CD4-positive, alpha-beta T cell treated with Interleukin-1 beta for 1 hour (primary cell): Measurements from ENCODE around the gene SRD5A1.

ENCODE experiments used
- DNase-seq, 2 donors: peaks; one replicate each; pipeline ENCODE4 v3.0.0-alpha.2; 2020 to 2022

SRD5A1 gene

DNA sequence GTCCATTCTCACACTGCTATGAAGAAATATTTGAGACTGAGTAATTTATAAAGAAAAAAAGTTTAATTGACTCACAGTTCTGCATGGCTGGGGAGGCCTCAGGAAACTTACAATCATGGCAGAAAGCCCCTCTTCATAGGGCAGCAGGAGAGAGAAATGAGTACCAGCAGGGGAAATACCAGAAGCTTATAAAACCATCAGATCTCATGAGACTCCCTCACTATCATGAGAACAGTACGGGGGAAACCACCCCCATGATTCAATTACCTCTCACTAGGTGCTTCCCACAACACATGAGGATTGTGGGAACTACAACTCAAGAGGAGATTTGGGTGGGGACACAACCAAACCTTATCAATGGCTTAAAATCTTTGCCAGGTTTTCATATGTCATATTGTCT is 59.7 kb downstream of the SRD5A1 start:
- DNase-seq, result no peak

- DNase-seq, result no peak
Measured at GRCh38 chr5:6698696-6699095, 65.5 kb downstream of the SRD5A1 start.

DNA sequence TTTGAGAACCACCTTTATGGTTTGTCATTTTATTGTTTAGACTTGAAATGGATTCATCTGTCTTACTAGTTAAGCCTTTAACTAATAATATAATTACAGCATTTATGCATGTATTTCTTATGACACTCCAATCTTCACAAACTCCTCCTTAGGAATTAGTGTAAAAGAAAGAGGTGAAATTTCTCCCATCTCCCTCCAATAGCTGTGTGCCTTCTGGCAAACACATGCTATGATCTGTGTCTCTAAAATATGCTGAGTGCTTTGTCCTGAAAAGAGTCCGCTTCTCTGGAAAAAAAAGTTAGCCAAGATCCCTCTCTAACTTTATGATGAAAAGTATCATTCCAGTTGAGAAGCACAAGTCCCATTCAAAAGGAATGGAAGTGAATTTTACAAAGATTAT is 66.1 kb downstream of the SRD5A1 start:
- no peak for DNase-seq

- no peak for DNase-seq
Measured at GRCh38 chr5:6700074-6700684, 66.9 kb downstream of the SRD5A1 start.

DNA sequence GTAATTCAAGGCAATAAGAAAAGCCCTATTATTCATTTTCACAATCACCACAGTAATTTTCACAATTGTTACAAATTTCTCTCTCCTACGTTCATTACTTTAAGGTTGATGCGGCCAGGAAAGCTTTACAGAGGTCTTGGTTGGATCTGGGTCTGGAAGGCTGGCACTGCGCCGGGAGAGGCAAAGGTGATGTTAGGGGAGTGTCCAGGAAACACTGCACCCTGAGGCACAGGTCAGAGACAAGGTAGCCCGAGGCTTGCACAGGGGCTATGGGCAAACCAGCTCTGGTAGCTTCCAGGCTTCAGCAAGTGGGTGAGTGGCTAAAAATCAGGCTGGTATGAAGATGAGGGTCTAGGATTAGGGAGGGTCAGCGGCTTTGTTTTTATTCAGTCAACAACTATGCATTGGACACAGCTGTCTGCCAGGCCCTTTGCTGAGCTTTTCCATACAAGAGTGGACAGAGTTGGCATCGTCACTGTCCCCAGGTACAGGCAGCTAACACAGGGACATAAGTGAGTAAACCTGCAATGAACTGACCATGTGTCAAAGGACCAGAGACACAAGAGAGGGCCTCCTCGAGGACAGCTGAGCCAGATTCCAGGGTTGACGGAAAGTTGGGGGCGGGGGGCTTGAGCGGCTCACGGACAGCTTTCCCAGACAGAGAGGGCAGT is 67.6 kb downstream of the SRD5A1 start:
- DNase-seq, result no peak

GRCh38 chr5:6701491-6701890 is 68.3 kb downstream of the SRD5A1 start:
- no peak for DNase-seq

GRCh38 chr5:6702633-6703032 is 69.4 kb downstream of the SRD5A1 start:
- DNase-seq, result no peak

DNA sequence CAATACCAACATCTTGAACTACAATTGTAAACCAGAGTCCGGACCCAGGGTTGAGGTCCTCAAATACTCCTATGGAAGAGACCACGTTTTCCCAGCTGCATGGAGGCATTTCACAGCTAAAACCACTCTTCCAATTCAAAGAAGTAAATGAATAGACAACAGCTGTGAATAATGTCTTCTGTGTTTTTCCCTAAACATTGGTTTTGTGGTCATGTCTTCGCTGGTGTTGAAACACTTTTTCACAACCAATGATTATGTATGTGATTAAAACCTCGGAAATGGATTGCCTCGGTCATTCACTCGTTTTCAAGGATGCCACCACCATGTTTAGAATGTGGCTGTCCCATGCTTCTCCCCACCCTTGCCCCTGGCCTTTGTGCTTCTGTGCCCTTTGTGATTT is 70.6 kb downstream of the SRD5A1 start:
- DNase-seq, result no peak

DNA sequence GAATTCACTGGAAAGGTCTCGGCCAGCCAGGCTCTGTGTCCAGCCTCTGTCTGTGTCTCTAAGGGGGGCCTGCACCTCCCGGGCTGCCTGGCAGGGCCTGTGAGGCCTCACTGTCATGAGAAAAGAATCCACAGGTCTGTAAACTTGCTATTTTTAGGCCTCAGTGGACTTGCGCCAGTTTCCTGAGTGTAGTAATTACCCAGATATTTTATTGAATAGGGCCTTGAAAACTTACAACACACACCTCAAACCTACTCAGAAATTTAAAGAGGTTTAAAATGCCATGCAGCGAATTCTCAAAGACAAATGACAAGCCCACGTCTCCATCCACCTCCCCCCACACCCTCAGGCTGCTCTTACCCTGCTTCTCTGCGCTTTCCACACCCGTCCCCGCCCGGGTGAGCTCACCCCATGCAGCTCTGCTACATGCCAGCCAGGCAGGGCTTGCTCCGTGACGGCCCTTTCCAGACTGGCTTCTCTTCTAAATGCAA is 71.2 kb downstream of the SRD5A1 start:
- no peak for DNase-seq

DNA sequence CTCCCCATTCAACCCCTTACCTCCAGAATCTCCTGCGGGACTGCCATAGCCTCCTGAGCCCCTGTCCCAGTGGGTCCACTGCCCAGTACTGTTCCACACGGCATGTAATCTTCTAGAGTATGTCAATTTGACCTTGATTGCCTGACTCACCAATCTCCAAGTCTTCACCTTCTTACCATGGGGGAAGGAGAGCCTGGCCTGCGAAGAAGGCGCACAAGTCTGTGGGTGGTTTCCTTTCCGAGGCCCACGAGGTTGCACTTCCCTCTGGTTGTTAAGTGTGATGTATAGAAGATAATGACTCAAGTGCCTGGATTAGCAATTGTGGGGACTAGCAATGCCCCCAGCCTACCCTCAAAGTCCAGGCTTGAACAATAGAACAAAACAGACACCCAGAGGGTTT is 71.8 kb downstream of the SRD5A1 start:
- no peak for DNase-seq

GRCh38 chr5:6705959-6706358 is 72.7 kb downstream of the SRD5A1 start:
- no peak for DNase-seq

DNA sequence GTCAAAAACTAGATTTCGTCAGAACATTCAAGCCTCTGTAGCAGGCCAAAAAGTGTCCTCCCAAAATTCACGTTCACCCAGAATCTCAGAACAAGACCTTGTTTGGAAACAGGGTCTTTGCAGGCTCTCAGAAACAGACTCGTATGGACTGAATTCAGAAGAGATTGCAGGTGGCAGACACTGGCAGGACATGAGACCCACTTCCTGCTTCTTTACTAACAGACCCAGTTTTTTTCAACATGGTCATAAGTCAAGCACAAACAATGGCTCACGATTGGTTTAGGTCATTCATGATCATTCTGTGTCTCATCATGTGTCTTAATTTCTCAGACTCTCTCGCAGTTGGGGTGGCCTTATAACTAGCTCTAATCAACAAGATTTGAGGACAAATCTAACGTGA is 74.6 kb downstream of the SRD5A1 start:
- DNase-seq, result no peak

DNA sequence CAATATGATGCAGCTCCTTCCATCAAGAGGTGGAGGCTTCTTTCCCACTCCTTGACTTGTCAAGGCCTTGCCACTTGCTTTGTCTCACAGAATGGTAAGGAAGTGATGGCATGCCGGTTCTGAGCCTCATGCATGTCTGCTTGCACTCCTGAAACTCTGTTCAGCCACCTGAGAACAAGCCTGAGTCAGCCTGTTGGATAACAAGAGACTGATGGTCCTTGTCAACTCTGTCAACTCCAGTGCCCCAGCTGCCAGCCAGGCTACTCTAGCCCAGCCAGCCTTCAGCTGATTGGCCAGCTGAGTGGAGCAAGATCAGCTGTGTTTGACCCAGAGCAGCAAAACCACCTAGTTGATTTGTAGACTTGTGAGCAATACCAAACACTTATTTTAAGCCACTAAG is 75.6 kb downstream of the SRD5A1 start:
- DNase-seq, result no peak

DNA sequence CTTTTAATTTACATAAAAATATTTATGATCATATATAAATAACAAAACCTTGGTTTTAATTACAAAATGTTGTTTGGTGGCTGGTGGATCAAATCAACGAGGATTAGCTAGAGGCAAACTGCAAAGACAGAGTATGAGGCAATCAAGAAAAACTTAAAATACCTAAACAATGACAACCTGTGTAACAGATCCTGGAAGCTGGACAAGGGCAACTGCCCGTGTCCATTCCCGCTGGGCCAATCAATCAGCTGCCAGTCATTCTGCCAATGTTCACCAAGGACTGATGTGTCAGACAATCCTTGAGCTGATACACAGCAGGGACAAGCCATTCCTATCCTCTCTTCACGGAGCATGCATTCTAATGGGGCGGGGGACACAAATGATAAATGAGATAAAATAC is 76.8 kb downstream of the SRD5A1 start:
- DNase-seq, result no peak

DNA sequence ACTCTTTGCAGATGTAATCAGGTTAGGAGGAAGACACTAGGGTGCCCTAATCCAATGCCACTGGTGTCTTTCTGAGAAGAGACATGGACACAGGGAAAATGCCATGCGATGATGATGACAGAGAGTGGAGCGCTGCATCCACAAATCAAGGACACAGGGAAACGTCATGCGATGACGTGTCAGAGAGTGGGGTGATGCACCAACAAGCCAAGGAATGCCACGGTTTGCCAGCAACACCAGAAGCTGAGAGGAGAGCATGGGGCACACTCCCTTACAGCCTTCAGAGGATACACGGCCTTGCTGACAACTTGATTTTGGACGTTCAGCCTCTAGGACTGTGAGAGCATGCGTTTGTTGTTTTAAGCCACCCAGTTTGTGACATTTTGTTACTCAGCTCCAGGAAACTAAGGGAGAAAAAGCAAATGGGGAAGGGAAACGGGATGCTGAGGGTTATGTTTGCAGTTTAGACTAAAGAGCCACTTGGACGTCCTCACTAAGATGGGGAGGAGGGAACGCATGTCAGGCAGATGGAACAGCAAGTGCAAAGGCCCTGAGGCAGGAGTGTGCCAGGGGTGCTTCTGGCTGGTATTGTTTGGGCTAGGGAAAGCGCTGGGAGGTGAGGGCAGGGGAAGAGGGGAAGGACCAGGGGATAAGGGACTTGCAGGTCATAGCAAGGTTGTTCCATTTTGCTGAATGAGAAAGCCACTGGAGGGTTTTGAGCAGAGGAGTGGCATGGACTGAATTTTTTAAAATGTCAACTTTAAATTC is 77.5 kb downstream of the SRD5A1 start:
- DNase-seq, result no peak

- no peak for DNase-seq
Measured at GRCh38 chr5:6711409-6712141, 78.3 kb downstream of the SRD5A1 start.

GRCh38 chr5:6712142-6712576 is 78.9 kb downstream of the SRD5A1 start:
- DNase-seq, result peak; percentile 46 to 47

DNA sequence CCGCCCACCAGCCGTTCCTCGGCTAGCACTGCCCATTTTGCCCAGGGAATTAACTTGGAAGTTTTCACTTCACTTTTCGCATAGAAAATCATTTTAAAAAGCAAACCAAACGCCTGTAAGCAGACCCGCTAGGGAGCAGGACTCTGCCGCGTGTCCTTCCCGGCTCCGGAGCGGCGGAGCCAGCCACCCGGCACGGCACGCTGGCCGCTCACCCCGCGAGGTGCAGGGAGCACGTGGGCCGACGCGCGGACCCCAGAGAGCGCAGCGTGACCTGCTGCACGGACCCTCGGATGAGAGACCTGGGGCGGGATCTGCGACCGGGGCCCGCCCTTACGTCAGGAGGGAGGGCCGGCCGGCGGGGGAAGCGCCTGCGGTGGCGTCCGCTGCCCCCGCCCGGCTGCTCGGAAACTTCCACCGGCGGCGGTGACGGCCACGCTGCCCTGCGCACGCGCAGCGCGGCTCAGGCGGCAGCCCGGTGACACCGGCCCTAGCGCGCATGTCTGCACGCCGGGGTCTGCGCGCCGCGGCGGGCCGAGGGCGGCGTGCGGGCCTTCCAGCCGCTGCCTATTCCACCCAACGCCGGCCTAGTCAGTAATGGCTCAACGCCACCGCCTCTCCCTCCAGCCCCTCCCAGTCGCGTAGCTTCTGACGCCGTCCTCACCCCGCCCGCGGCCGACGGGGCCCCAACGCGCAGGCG is 79.5 kb downstream of the SRD5A1 start:
- DNase-seq, result peak; percentile 97 to 98

GRCh38 chr5:6713274-6714225 is 80.3 kb downstream of the SRD5A1 start, which contains the start of gene TENT4A:
Gene TENT4A (plus strand): TSS chr5:6713432. CDS start chr5:6713984, 552 bp downstream.
- DNase-seq, result peak in 1 of 2 donors; percentile 28

- DNase-seq, result no peak
Measured at GRCh38 chr5:6714226-6715041, 81.2 kb downstream of the SRD5A1 start.
